PFSK-1 (cell line): ENCODE data around the gene RIN3.

Source experiments
- FOXP2 ChIP-seq: optimal IDR thresholded peaks from 2 replicates; pipeline ENCODE3; 2011; ENCODE audit warnings: borderline replicate concordance, control low read depth, inconsistent platforms; ENCODE audit not compliant: insufficient read depth; ENCODE audit errors: extremely low read length, extremely low read depth
- POLR2AphosphoS5 ChIP-seq: IDR thresholded peaks from 2 replicates; pipeline ENCODE4 v1.6.1; 2012; ENCODE audit warnings: low read depth, mild to moderate bottlenecking, control low read depth, low read length, moderate library complexity
- REST ChIP-seq, 2 experiments: IDR thresholded peaks; 2 replicates each; pipeline versions ENCODE4 v1.6.1 to v1.8.0; 2011 to 2012; ENCODE audit warnings: low read depth in 2 of 2, low read length in 2 of 2, control low read depth in 1 of 2, inconsistent platforms in 1 of 2, mild to moderate bottlenecking in 1 of 2, moderate library complexity in 1 of 2; ENCODE audit not compliant: insufficient read depth in 1 of 2
- SIN3A ChIP-seq: IDR thresholded peaks from 2 replicates; pipeline ENCODE4 v1.6.1; 2012; ENCODE audit warnings: mild to moderate bottlenecking, low read length, moderate library complexity, borderline replicate concordance; ENCODE audit not compliant: insufficient read depth
- TAF1 ChIP-seq: IDR thresholded peaks from 2 replicates; pipeline ENCODE4 v1.6.1; 2012; ENCODE audit warnings: low read length, control low read depth, borderline replicate concordance; ENCODE audit not compliant: insufficient read depth

The RIN3 gene

GRCh38 chr14:92650581-92651105 lies 137.1 kb downstream of the RIN3 start:
- TF ChIP-seq FOXP2 (no peak), TAF1 (no peak), REST (IDR thresholded peaks at IDR 0.05; ENCODE audit: insufficient read depth in 1 of 2, low read depth in 2 of 2, low read length in 2 of 2) (no peak), SIN3A (no peak), POLR2AphosphoS5 (no peak)

- TF ChIP-seq POLR2AphosphoS5 (no peak), REST (IDR thresholded peaks at IDR 0.05; ENCODE audit: insufficient read depth in 1 of 2, low read depth in 2 of 2, low read length in 2 of 2) (no peak), TAF1 (no peak), SIN3A (no peak), FOXP2 (no peak)
Observed at GRCh38 chr14:92651106-92651757, 137.7 kb downstream of the RIN3 start.

- TF ChIP-seq POLR2AphosphoS5 (no peak), SIN3A (no peak), TAF1 (no peak), FOXP2 (no peak), REST (IDR thresholded peaks at IDR 0.05; ENCODE audit: insufficient read depth in 1 of 2, low read depth in 2 of 2, low read length in 2 of 2) (no peak)
Observed at GRCh38 chr14:92651758-92652406, 138.3 kb downstream of the RIN3 start.

GRCh38 chr14:92652413-92653151 lies 139.0 kb downstream of the RIN3 start:
- TF ChIP-seq TAF1, result no peak
- TF ChIP-seq SIN3A, result no peak
- no peak for TF ChIP-seq POLR2AphosphoS5
- no peak for TF ChIP-seq FOXP2
- no peak for TF ChIP-seq REST (IDR thresholded peaks at IDR 0.05; ENCODE audit: insufficient read depth in 1 of 2, low read depth in 2 of 2, low read length in 2 of 2)
